Thyroid gland (tissue), 4 donors: ENCODE results near the gene SLC37A1. TPM values are rescaled to one million over a fixed set of nuclear protein-coding genes. Genes with fewer than 3 reads are reported as not detected.
"Not testable (repeated sequence)": the region's sequence is repeated elsewhere in the genome, so short reads cannot be mapped to it uniquely, and the experiment has no call there.

Source experiments
- DNase-seq, 2 donors: peaks; one replicate each; pipeline ENCODE4 v3.0.0-alpha.2; 2019
- H3K27ac ChIP-seq, 3 donors: fragments of 200-600 bp; sonication (generic); 1 replicate in 2 of 3; 2 replicates in 1 of 3; pipeline ENCODE4 v1.5.1; 2016 to 2019; ENCODE audit warnings: mild to moderate bottlenecking in 1 of 3, moderate library complexity in 1 of 3
- H3K27me3 ChIP-seq: fragments of 200-600 bp; sonication (generic); one replicate; pipeline ENCODE4 v1.5.1; 2019
- H3K36me3 ChIP-seq, 2 donors: fragments of 200-600 bp; sonication (generic); one replicate each; pipeline ENCODE4 v1.5.1; 2016 to 2019
- H3K4me1 ChIP-seq, 2 donors: fragments of 200-600 bp; sonication (generic); one replicate each; pipeline ENCODE4 v1.5.1; 2017 to 2019
- H3K4me3 ChIP-seq, 3 donors: fragments of 200-600 bp; sonication (generic); replicated peaks in 1 of 3; 1 replicate in 2 of 3; 2 replicates in 1 of 3; pipeline ENCODE4 v1.5.1; 2016; ENCODE audit warnings: mild to moderate bottlenecking in 1 of 3
- H3K9me3 ChIP-seq: fragments of 200-600 bp; sonication (generic); one replicate; pipeline ENCODE4 v1.5.1; 2017
- CTCF ChIP-seq, 6 experiments: fragments of 200-600 bp in 3 of 6; fragments of 450-650 bp in 3 of 6; sonication (generic) in 3 of 6; IDR thresholded peaks; one replicate each; pipeline ENCODE4 v1.5.1; 2016 to 2019; ENCODE audit warnings: antibody characterized with exemption in 6 of 6, mild to moderate bottlenecking in 2 of 6, inconsistent platforms in 1 of 6, moderate library complexity in 1 of 6
- POLR2A ChIP-seq, 2 donors: fragments of 450-650 bp; IDR thresholded peaks; one replicate each; pipeline ENCODE4 v1.6.1; 2017; ENCODE audit warnings: antibody characterized with exemption in 2 of 2, mild to moderate bottlenecking in 2 of 2, moderate library complexity in 1 of 2
- WGBS, 2 donors: methylation state at CpG; one replicate each; pipeline ENCODE4 v1.1.5; 2017; 5-methylcytosine and 5-hydroxymethylcytosine counted together
- intact Hi-C: fragments of 100-400 bp; cut with DNase I; formaldehyde crosslinking; loops from one replicate; pipeline ENCODE4 v1.15.1; 2023
- total RNA-seq, 4 donors: library from RNA; depleted of rRNA; stranded (reverse); fragments of >200 nt; gene quantifications; one replicate each; pipeline ENCODE4 v1.2.3, GENCODE V29; 2016

The SLC37A1 gene
- total RNA-seq, 4 donors from 2014 or later: 26.1 to 37.9 (median 34.9) TPM

GRCh38 chr21:42624095-42624790, 110.6 kb downstream of the SLC37A1 start:
- no peaks in the 10 kb centered on the region for H3K9me3 ChIP-seq
- intact Hi-C loops: no loop called here
- H3K4me1 ChIP-seq: peaks cover 16 to 17% of the 10 kb centered on the region in 2 donors
- H3K27me3 ChIP-seq: peaks cover 3% of the 10 kb centered on the region
- no peak overlapping the region for H3K4me3 ChIP-seq
- no peak for DNase-seq
- H3K36me3 ChIP-seq: no peaks in the 10 kb centered on the region
- WGBS, 2 donors: 51 to 65% methylated on average over 11 to 13 of the region's 13 CpGs
- no peak overlapping the region for H3K27ac ChIP-seq
- no peak for TF ChIP-seq POLR2A (IDR thresholded peaks at IDR 0.05)
- no peak for TF ChIP-seq CTCF (IDR thresholded peaks at IDR 0.05)

GRCh38 chr21:42624936-42625335, 111.3 kb downstream of the SLC37A1 start:
- DNase-seq: no peak
- WGBS, 2 donors: 55 to 56% methylated on average over 6 of the region's 6 CpGs
- no peak for TF ChIP-seq CTCF (IDR thresholded peaks at IDR 0.05)
- TF ChIP-seq POLR2A (IDR thresholded peaks at IDR 0.05): no peak

GRCh38 chr21:42626171-42626570, 112.5 kb downstream of the SLC37A1 start:
- TF ChIP-seq POLR2A (IDR thresholded peaks at IDR 0.05): no peak
- TF ChIP-seq CTCF (IDR thresholded peaks at IDR 0.05): no peak

More at GRCh38 chr21:42624936-42625335, 111.3 kb downstream of the SLC37A1 start:
- Histone ChIP-seq H3K9me3 (no peaks in the 10 kb centered on the region), H3K4me1 (peaks cover 16 to 17% of the 10 kb centered on the region in 2 donors), H3K4me3 (no peak overlapping the region), H3K36me3 (no peaks in the 10 kb centered on the region), H3K27ac (no peak overlapping the region), H3K27me3 (peaks cover 3% of the 10 kb centered on the region)
- intact Hi-C loops: no loop called here

GRCh38 chr21:42627527-42628289, 114.1 kb downstream of the SLC37A1 start:
- Histone ChIP-seq H3K36me3 (no peaks in the 10 kb centered on the region), H3K4me3 (no peak overlapping the region), H3K9me3 (no peaks in the 10 kb centered on the region), H3K27me3 (peaks cover 3% of the 10 kb centered on the region), H3K27ac (no peak overlapping the region), H3K4me1 (peaks cover 0 to under 1% of the 10 kb centered on the region in 2 donors)
- DNase-seq: no peak
- intact Hi-C loops: no loop called here
- TF ChIP-seq CTCF (IDR thresholded peaks at IDR 0.05) (no peak), POLR2A (IDR thresholded peaks at IDR 0.05) (no peak)
- 70 to 75% methylated on average over 15 of the region's 15 CpGs for WGBS, 2 donors

More at GRCh38 chr21:42626171-42626570, 112.5 kb downstream of the SLC37A1 start:
- WGBS, 2 donors: 84 to 92% methylated on average over 14 of the region's 14 CpGs
- DNase-seq: no peak
- H3K36me3 ChIP-seq: no peaks in the 10 kb centered on the region
- H3K4me1 ChIP-seq: peaks cover 13 to 14% of the 10 kb centered on the region in 2 donors
- H3K27ac ChIP-seq: no peak overlapping the region
- intact Hi-C loops: no loop called here
- H3K9me3 ChIP-seq: no peaks in the 10 kb centered on the region
- peaks cover 3% of the 10 kb centered on the region for H3K27me3 ChIP-seq
- no peak overlapping the region for H3K4me3 ChIP-seq

GRCh38 chr21:42628466-42629061, 114.9 kb downstream of the SLC37A1 start:
- H3K27me3 ChIP-seq, H3K27ac ChIP-seq, H3K36me3 ChIP-seq, intact Hi-C loops, H3K4me1 ChIP-seq, DNase-seq, H3K4me3 ChIP-seq, H3K9me3 ChIP-seq: not testable (repeated sequence)
- WGBS, 2 donors: 88 to 90% methylated on average over 2 of the region's 2 CpGs
